Prostate gland (tissue), 2 donors: ENCODE data around the gene METTL17.

Experiments
- CTCF ChIP-seq, 4 experiments: fragments of 200-600 bp in 2 of 4; fragments of 450-650 bp in 2 of 4; sonication (generic) in 2 of 4; IDR thresholded peaks; 1 replicate in 3 of 4; 2 replicates in 1 of 4; pipeline ENCODE4 v1.5.1; 2016 to 2019; ENCODE audit warnings: antibody characterized with exemption in 4 of 4, mild to moderate bottlenecking in 2 of 4, moderate library complexity in 2 of 4
- POLR2A ChIP-seq: fragments of 450-650 bp; IDR thresholded peaks from one replicate; pipeline ENCODE4 v1.6.1; 2016; ENCODE audit warnings: antibody characterized with exemption, mild to moderate bottlenecking
- POLR2AphosphoS5 ChIP-seq: sonication (generic); formaldehyde crosslinking; IDR thresholded peaks from one replicate; pipeline ENCODE4 v1.6.1; 2017; ENCODE audit warnings: antibody characterized with exemption

GRCh38 chr14:21036751-21037150, 47.0 kb downstream of the METTL17 start:
- no peak for TF ChIP-seq POLR2AphosphoS5
- TF ChIP-seq CTCF (IDR thresholded peaks at IDR 0.05): no peak
- TF ChIP-seq POLR2A: no peak
